HG03439 (cell line): ENCODE measurements around the gene PDE4A.
A peak's percentile ranks its signal among the peaks of the same experiment; 100 is the strongest.
"Not testable (repeated sequence)": the region's sequence is repeated elsewhere in the genome, so short reads cannot be mapped to it uniquely, and the experiment has no call there.

ENCODE experiments used
- ATAC-seq: cut with Tn5 transposase; IDR thresholded peaks from one replicate; pipeline ENCODE4 v1.9.1; 2021; ENCODE audit warnings: mild to moderate bottlenecking, moderate library complexity; ENCODE audit not compliant: unreplicated experiment

Gene PDE4A

DNA sequence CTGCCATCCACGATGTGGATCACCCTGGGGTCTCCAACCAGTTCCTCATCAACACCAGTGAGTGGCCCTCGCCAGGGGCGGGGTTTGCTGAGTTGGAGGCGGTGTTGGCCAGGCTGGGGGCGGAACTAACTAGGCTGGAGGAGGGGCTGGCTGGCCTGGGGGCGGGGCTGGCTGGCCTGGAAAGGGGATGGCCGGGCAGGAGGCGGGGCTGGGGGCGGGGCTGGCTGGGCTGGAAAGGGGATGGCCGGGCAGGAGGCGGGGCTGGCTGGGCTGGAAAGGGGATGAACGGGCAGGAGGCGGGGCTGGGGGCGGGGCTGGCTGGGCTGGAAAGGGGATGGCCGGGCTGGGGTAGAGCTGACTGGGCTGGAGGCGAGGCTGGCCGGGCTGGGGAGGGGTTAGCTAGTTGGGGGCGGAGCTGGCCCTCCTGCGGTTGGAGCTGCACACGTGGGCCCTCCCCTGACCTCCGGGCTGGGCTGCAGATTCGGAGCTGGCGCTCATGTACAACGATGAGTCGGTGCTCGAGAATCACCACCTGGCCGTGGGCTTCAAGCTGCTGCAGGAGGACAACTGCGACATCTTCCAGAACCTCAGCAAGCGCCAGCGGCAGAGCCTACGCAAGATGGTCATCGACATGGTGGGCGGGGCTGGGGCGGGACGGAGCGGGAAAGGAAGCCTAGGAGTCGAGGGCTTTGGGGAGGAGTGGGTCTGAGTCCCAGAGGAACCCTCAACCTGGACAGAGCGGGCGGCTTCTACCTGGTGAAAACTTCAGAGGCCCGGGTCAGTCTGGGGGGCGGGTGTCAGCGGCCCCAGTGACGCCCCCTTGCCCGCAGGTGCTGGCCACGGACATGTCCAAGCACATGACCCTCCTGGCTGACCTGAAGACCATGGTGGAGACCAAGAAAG lies 41.0 kb downstream of the PDE4A start:
- peak; percentile 75 for ATAC-seq

DNA sequence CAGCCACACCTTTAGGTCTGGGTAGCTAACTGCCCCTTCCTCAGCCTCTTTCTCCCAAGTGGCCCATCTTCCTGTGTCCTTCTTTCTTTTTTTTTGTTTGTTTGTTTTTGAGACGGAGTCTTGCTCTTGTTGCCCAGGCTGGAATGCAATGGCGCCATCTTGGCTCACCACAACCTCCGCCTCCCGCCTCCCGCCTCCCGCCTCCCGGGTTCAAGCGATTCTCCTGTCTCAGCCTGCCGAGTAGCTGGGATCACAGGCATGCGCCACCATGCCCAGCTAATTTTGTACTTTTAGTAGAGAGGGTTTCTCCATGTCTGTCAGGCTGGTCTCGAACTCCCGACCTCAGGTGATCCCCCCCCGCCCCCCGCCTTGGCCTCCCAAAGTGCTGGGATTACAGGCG lies 41.7 kb downstream of the PDE4A start:
- ATAC-seq, result not testable (repeated sequence)

DNA sequence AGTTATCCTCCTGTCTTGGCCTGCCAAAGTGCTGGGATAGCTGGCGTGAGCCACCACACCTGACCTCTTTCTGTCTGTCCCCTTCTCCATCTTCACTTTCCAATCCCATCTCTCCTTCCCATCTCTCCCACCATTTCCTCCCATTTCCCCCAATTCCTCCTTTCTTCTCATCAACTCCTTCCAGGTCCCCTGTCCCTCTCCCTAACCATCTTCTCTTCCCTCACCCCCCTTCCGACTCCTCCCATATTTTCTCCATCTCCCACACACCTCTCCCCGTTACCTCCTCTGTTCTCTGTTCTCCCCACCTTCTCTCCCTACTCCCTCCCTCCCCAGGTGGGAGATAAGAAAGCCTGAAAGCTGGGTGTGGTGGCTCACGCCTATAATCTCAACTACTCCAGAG lies 42.2 kb downstream of the PDE4A start:
- ATAC-seq, result no peak

DNA sequence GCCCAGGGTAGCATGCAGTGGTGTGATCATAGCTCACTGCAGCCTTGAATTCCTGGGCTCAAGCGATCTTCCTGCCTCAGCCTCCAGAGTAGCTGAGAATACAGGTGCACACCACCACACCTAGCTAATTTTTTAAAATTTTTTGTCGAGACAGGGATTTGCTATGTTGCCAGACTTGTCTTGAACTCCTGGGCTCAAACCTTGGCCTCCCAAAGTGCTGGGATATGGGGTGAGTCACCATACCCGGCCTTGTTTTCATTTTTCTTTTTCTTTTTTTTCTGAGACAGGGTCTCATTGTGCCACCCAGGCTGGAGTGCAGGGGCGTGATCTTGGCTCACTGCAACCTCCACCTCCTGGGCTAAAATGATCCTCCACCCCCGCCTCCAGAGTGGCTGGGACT lies 44.1 kb downstream of the PDE4A start:
- no peak for ATAC-seq

DNA sequence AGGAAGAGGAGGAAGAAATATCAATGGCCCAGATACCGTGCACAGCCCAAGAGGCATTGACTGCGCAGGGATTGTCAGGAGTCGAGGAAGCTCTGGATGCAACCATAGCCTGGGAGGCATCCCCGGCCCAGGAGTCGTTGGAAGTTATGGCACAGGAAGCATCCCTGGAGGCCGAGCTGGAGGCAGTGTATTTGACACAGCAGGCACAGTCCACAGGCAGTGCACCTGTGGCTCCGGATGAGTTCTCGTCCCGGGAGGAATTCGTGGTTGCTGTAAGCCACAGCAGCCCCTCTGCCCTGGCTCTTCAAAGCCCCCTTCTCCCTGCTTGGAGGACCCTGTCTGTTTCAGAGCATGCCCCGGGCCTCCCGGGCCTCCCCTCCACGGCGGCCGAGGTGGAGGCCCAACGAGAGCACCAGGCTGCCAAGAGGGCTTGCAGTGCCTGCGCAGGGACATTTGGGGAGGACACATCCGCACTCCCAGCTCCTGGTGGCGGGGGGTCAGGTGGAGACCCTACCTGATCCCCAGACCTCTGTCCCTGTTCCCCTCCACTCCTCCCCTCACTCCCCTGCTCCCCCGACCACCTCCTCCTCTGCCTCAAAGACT lies 46.9 kb downstream of the PDE4A start:
- no peak for ATAC-seq

DNA sequence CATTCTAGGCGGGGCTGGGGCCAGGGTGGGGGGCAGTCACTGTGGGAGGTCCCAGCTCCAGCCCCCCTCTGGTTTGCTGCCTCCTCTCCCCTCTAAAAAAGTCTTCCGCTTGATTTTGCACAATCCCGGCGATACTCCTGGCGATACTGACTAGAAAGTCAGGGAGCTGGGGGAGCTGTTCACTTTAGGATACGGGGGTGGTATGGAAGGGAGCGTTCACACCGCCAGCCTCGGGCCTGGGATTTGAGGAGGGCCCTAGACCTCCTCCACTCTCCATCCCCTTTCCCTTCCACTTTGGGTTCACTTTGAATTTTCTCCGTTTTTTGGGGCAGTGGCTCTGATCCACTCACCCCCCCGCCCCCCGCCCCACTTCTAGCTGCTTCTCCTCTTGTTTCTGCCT lies 47.8 kb downstream of the PDE4A start:
- no peak for ATAC-seq

DNA sequence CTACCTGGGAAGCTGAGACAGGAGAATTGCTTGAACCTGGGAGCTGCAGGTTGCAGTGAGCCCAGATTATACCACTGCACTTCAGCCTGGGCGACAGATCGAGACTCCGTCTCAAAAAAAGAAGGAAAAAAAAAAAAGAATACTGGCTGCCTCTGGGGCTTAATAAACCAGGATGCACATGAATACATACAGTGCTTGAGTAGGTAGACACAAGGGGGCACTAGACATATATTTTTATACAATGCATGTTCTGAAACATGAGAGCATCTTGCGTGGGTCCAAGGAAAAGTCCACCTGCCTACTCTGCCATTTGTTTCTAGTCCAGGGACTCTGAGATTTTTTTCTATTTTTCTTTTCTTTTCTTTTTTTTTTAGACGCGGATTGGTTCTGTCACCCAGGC lies 51.6 kb downstream of the PDE4A start:
- no peak for ATAC-seq

DNA sequence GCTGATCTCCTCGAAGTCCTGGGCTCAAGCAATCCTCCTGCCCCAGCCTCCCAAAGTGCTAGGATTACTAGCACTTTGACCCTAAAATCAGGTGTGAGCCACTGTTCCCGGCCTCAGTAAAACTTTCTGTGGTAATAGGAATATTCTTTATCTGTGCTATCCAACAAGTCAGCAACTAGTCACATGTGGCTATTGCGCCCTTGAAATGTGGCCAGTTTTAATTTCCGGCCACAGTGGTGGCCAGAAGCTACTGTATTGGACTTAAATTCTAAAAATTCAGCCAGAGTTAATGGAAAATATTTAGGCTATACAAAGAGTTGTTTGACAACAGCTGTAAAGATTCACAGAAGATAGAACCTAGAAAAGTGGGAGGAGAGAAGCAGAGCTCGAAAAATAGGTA lies 52.9 kb downstream of the PDE4A start:
- no peak for ATAC-seq

DNA sequence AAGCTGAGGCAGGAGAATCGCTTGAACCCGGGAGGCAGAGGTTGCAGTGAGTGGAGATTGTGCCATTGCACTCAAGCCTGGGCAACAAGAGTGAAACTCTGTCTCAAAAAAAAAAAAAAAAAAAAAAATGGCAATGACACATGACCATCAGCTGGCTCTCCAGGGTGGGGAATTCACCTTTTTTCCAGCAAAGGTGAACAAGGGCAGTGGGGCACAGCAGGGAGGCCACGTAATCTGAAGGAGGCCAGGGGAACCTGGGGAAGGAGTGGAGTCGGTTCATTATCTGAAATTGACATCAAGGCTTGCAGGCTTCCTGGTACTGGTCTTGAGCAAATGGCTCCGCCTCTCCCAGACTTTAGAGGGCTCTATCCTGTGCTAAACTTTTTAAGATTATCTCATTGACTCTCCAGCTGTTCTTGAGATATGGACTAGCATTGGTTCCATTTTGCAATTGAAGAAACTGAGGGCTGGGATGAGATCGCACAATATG lies 54.7 kb downstream of the PDE4A start:
- ATAC-seq, result no peak

DNA sequence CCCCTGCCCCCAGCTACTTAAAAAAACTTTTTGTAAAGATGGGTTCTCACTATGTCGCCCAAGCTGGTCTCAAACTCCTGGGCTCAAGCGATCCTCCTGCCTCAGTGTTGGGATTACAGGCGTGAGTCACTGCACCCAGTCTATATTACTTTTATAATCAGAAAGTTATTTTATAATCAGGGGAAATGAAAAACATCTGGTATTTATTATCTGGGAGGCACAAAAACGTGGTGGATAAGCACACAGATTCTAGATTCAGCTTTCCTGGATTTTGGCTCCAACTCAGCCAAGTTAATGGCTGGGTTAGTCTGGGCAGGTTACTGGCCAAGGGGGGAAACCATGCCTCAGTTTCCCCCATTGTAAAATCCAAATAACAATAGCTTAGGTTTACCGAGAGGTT lies 58.1 kb downstream of the PDE4A start:
- no peak for ATAC-seq

DNA sequence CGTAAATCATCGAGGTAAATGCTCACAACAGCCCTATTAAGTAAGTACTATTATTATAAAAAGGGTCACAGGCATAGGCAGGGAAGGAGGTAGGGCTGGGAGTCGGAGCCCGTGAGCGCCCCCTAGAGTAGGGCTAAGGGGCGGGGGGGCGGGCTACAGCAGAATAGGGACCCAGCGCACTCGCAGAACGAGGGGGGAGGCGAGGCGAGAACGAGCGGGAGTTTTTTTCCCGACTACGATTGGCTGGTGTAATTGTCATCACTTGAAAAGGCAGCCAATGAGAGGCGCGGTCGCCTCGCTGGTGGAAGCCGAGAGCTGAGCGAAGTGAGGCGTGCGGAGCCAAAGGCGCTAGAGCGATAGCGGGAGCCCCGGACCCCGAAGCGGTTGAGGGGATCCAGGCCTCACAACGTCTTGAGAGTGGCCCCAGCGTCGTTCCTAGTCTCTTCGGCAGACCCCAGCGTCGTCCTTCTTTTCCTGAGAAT lies 58.6 kb downstream of the PDE4A start:
- no peak for ATAC-seq

DNA sequence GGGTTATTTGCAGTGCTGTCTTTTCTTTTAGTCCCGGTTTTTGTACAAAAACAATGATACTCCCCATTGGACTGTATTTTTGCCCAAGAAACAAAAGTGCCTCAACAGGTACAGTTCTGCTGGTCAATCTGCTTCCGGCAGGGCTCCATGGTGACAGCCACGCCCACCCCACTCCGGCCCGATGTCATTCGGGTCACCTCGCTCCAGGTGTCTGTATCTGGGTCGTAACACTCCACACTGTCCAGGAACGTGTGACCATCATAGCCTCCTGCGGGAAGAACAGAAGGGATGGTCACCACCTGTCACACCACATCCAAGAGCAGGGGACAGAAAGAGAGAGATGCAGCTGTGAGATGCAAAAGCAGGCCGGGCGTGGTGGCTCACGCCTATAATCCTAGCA lies 66.2 kb downstream of the PDE4A start:
- ATAC-seq, result no peak

DNA sequence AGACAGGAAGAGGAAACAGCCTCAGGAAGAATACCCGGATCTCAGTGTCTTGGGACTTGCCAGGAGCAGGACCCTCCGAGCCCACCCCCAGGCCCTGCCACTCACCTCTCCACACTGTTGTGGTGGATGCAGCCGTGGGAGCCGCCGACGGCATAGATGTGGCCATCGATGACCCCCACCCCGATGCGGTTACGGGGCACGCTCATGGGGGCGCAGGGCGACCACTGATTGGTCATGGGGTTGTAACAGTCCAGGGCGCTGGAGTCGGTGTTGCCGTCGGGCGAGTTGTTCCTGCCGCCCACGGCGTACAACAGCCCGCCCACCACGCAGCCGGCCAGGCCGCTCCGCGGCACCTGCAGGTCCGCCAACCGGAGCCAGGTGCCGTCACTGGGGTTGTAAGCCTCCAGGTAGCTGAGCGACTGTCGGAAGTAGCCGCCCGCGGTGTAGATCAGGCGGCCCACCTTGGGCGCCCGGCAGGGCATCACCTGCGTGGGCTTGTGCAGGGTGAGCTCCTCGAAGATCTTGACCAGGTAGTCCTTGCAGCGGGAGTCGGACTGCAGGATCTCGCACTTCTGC lies 71.2 kb downstream of the PDE4A start:
- no peak for ATAC-seq

DNA sequence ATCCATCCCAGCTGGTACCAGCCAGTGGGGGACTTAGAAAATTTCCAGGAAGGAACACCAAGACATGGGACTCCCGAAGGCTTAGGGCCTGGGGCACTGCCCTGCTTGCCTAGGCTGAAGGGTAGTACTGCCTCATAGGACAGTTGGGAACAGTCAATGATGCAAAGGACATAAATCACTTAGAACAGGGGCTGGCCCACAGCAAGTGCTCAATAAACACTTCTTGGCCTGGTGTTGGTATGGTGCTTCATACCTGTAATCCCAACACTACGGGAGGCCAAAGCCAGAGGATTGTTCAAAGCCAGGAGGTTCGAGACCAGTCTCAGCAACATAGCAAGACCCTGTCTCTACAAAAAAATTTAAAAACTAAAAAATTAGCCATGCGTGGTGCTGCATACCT lies 77.0 kb downstream of the PDE4A start:
- no peak for ATAC-seq

DNA sequence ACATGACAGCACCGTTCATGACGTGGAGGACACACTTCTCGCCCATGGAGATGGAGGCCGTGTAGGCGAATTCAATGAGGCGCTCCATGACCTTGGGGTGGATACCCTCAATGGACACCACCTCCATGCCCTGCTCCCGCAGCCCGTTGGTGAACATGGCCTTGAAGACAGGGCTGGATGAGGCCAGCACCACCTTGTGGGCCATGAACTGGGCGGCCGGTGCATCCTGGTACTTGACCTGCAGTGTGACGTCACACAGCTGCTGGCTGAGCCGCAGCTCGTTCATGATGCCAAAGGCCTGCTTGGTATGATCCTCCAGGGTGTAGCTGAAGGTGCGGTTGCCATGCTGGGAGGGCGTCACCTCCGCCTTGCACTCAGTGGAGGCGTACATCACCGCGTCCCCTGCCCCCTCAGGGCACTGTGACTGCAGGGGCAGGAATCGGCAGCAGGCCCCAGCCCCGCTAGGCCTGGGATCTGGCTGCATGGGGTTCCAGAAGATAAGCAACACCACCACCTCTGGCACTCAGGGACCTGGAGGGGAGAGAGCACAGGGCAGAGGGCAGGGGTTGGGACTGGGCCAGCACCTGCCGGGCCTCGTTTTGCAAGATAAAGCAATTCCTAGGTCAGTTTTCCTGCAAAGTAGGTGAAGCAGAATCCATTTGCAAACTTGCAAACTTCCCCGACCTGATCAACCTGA lies 79.4 kb downstream of the PDE4A start:
- ATAC-seq, result no peak

DNA sequence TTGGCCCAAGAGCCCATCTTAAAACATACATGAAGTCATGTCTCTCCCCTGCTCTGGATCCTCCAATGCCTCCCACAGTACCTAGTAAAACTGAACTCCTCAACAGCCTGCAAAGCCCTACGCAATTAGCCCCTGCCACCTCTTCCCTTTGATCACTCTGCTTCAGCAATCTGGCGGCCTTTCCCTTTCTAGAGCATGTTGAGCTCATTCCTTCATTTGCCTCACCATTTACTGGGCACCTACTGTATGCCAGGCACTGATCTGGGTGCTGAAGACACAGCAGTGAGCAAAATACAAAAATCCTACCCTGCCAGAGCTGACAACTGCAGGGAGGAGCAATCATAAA lies 79.9 kb downstream of the PDE4A start:
- ATAC-seq, result no peak

DNA sequence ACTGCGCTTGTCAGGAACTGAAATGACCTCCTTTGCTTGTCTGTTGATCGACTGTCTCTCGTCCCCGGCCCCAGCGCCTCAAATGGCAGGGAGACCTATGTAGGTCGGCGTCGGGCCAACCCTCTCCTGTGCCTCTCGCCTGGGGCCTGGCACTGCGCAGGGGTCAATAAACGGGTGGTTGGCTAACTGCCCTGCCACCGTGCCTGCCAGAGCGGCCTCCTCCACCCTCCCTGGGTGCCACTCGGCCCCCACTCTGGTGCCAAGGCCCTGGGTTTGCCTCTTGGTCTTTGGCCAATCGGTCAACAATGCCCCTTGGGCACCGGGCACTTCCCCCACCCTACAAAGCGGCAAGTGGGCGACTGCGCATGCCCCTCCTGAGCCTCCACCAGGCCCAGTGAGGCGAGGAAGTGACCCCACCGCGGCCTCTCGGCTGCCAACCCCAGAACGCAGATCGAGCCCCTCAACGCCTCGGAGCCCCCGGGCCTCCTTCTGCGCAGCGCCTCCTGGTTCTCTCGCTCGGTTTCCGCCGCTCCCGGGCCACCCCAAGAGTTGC lies 81.7 kb downstream of the PDE4A start:
- peak; percentile 38 for ATAC-seq

DNA sequence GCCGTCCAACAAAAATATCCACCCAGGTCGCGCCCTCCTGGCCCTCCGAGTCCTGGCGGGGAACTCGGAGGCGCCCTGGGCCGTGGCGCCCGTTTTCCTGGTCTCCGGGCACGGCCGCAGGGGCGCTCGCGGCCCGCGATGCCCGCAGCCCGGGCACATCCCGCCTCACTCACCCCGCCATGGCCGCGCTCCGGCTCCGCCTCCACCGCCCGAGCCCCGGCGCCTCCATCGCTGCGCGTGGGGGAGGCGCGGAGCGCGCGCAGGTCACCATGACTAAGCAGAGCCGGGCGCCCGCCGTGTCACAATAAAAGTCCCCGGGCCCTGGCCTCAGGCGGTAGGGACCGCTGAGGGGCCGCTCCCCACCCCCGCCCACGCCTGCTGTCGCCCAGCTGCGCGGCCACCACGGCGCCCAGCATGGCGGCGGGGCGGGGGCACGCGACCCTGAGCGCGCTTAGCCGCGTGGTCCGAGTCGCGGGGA lies 82.2 kb downstream of the PDE4A start:
- peak; percentile 93 for ATAC-seq

DNA sequence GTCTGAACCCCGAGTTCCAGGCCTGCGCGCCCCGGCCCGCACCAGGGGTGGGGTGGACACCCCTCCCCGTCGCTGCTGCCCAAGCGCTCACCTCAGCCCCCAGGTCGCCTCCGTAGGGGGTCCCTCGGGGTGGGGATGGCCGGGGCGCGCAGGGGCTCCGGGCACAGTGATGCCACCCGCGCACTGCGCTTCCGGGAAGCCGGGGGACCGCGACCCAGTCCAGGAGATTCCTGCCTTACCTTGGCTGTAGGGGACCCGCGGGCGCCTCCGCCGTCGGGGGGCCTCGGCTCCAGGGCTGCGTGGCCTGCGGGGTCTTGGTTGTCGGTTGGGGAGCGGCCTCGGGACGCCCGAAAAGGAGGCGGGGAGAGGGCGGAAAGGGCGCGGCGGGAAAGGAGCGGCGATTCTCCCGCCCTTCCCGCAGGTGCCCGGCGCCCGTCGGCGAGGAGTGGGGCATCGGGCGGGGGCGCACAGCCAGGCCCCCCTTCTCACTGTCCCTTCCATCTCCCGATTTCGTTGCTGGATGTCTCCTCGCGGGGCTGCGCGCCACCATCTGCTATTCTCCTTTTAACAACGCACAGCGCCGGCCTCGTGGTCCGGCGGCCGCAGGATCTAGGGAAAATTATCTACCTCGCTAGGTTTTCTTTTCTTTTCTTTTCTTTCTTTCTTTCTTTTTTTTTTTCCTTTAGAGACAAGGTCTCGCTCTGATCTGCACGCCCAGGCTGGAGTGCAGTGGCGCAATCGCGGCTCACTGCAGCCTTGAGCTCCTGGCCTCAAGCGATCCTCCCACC lies 82.9 kb downstream of the PDE4A start, which contains the start of gene KEAP1:
TSS of gene KEAP1 (minus strand) at position 355 of the 788 bp plus-strand sequence. CDS start 3,323 bp downstream, outside the sequence.
- ATAC-seq, result peak; percentile 21
